Measurements from ENCODE around the gene S100A2.

DNA sequence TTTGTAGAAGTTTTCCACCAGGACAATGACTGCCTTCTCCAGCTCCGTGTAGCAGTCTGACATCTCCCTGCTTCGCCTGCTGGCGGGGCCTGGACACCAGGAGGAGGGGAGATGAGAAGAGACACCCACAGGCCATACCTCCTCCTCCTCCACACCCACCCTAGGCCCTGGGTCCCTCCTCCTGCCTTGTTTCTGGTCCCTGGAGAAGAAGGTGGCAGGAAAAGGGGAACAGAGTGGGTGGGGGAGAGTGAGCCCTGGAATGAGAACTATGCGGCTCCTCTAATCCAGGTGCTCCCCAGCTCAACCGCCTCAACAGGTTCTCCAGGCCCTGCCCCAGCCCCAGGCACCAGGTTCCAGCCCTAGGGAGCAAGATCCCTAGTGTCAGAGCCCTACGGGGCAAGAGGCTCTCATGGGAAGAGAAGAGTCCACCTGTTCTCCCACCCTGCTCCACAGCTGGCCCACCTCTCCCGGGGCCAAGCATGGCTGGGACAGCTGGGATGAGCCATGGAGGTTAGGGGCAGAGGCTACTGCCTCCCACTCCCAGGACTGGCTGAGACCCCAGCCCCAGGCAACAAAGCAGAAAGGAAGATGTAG is 42.5 kb upstream of the S100A2 start:
- TF ChIP-seq, protein P1, sequence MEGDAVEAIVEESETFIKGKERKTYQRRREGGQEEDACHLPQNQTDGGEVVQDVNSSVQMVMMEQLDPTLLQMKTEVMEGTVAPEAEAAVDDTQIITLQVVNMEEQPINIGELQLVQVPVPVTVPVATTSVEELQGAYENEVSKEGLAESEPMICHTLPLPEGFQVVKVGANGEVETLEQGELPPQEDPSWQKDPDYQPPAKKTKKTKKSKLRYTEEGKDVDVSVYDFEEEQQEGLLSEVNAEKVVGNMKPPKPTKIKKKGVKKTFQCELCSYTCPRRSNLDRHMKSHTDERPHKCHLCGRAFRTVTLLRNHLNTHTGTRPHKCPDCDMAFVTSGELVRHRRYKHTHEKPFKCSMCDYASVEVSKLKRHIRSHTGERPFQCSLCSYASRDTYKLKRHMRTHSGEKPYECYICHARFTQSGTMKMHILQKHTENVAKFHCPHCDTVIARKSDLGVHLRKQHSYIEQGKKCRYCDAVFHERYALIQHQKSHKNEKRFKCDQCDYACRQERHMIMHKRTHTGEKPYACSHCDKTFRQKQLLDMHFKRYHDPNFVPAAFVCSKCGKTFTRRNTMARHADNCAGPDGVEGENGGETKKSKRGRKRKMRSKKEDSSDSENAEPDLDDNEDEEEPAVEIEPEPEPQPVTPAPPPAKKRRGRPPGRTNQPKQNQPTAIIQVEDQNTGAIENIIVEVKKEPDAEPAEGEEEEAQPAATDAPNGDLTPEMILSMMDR (conservative IDR thresholded peaks at IDR 0.05; ENCODE audit: low read depth in 2 of 2) = no peak
- no peak for TF ChIP-seq EZH2 (IDR thresholded peaks at IDR 0.05; ENCODE audit: low read depth, unreplicated experiment)
- TF ChIP-seq EZH2phosphoT487 (IDR thresholded peaks at IDR 0.05; ENCODE audit: unreplicated experiment) = no peak
- TF ChIP-seq REST (IDR thresholded peaks at IDR 0.05; ENCODE audit: unreplicated experiment) = no peak
- no peak for TF ChIP-seq CREB1 (CRISPR knock-in tag; IDR thresholded peaks at IDR 0.05; ENCODE audit: low read depth)
- no peak for TF ChIP-seq JUNB (IDR thresholded peaks at IDR 0.05; ENCODE audit: unreplicated experiment)
- no peak for TF ChIP-seq POLR2AphosphoS5 (IDR thresholded peaks at IDR 0.05; ENCODE audit: low read depth)

All from GM23338 (cell line).